H1 (cell line): ENCODE results near the gene MSI2. TPM values are rescaled to one million over a fixed set of nuclear protein-coding genes. Genes with fewer than 3 reads are reported as not detected.

Source experiments
- CBX8 ChIP-seq: fragments of 300-800, 300-1000 bp; sonication (generic); IDR thresholded peaks from 2 replicates; pipeline ENCODE4 v1.7.1; 2016; ENCODE audit warnings: low read depth, low read length, borderline replicate concordance
- CHD7 ChIP-seq: fragments of 300-600 bp; sonication (generic); IDR thresholded peaks from 2 replicates; pipeline ENCODE4 v1.7.1; 2012; ENCODE audit warnings: low read length, moderate library complexity, mild to moderate bottlenecking, inconsistent platforms; ENCODE audit not compliant: insufficient replicate concordance
- HDAC2 ChIP-seq, 2 experiments: fragments of 300-600 bp in 1 of 2; sonication (generic) in 1 of 2; IDR thresholded peaks; 2 replicates each; pipeline ENCODE4 v1.6.1; 2011 to 2012; ENCODE audit warnings: low read depth in 2 of 2, low read length in 2 of 2, mild to moderate bottlenecking in 2 of 2, moderate library complexity in 2 of 2, borderline replicate concordance in 1 of 2, inconsistent platforms in 1 of 2
- KDM1A ChIP-seq: fragments of 200-600, 300-600 bp; sonication (generic); IDR thresholded peaks from 2 replicates; pipeline ENCODE4 v1.7.1; 2016; ENCODE audit warnings: mild to moderate bottlenecking, low read length, borderline replicate concordance
- KDM5A ChIP-seq: fragments of 200-600 bp; IDR thresholded peaks from 2 replicates; pipeline ENCODE4 v1.7.1; 2012; ENCODE audit warnings: mild to moderate bottlenecking, low read length, inconsistent platforms, mixed read lengths
- RNF2 ChIP-seq: fragments of 200-900, 300-1000 bp; sonication (generic); IDR thresholded peaks from 2 replicates; pipeline ENCODE4 v1.7.1; 2016; ENCODE audit warnings: borderline replicate concordance, low read depth, mild to moderate bottlenecking, antibody characterized with exemption, low read length; ENCODE audit not compliant: poor library complexity, severe bottlenecking; ENCODE audit errors: missing control alignments
- polyA plus RNA-seq, 7 experiments: library from polyadenylated mRNA; depleted of rRNA in 3 of 7; stranded (reverse) in 5 of 7; unstranded in 2 of 7; fragments of >200 nt in 5 of 7; fragments of 200-250 nt in 2 of 7; gene quantifications; 1 replicate in 5 of 7; 2 replicates in 1 of 7; 4 replicates in 1 of 7; pipeline versions ENCODE4 v1.2.1 to v1.2.3, GENCODE V29; 2011 to 2013; ENCODE audit warnings: missing spikeins in 2 of 7, mixed read lengths in 2 of 7
- total RNA-seq: library from RNA; stranded (reverse); fragmentation: NEBNext Ultra II Directional; extraction: Animal tissue kit (Norgen Biotek cat#: 25700); gene quantifications from 2 replicates; pipeline ENCODE4 v1.2.1, GENCODE V29; 2021

The MSI2 gene
- total and polyA plus RNA-seq, 2 of the 8 experiments (the other 6 are each of a cell fraction or from before 2014, with no cell fraction given): 36.7 to 80.6 TPM

DNA sequence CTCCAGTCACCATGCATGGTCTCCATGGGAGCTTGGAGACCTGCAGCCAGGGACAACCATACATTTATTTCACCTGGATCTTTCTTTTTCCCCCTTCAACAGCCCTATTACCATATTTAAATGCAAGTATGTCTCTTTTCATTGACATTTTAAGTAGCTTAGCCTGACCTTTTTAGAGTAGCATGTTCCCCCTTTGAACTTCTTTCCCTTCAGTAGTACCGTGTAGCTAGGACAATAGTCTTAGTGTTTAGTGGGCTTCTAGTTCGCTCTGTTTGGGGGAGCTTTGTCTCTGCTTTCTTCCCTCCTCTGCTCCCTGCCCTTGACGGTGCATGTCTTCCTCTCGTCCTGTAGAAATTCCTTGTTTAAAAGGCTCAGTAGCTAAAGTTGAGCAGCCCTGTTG is 394.2 kb downstream of the MSI2 start (continued):
- TF ChIP-seq CHD7 (no peak), RNF2 (no peak), CBX8 (no peak), KDM5A (no peak), KDM1A (no peak), HDAC2 (IDR thresholded peaks at IDR 0.05; ENCODE audit: borderline replicate concordance in 1 of 2, low read depth in 2 of 2, low read length in 2 of 2) (no peak)
- TF ChIP-seq, all 59 proteins: peak for 0
